Activated effector memory CD4-positive, alpha-beta T cell treated with Interleukin-2 at 50 U/mL for 16 hours (primary cell): ENCODE data around the gene R3HDM4.
"Not testable (repeated sequence)": the region's sequence is repeated elsewhere in the genome, so short reads cannot be mapped to it uniquely, and the experiment has no call there.

ENCODE experiments used
- DNase-seq: peaks from one replicate; pipeline ENCODE4 v3.0.0-alpha.2; 2020

The R3HDM4 gene

DNA sequence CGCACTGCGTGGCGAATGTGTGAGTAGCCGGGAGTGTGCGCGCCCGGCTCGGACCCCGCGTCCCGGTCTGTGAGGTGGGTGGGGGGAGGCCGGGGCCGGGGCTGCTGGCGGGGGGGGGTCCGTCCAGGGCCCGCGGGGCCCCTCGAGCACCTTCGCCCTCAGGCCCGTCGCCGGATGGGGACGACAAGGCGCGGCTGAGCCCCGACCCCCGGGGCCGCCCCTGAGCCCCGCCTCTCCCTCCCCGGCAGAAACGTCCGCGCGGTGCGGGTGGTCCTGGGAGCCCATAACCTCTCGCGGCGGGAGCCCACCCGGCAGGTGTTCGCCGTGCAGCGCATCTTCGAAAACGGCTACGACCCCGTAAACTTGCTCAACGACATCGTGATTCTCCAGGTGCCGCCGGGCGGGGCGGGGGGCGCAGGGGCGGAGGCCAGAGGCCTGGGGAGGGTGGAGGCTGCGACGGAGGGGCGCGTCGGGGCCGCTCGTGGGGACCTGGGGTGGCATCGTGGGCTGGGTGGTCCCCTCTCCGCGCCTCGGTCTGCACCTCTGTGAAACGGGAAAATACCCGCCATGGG, 59.9 kb downstream of the R3HDM4 start:
- DNase-seq: no peak

GRCh38 chr19:852136-853013, 60.6 kb downstream of the R3HDM4 start, which contains the start of gene ELANE:
ELANE (plus strand) TSS chr19:852303; CDS start chr19:852329, 26 bp downstream.
- DNase-seq: no peak

GRCh38 chr19:850979-851335, 62.1 kb downstream of the R3HDM4 start:
- DNase-seq: no peak

DNA sequence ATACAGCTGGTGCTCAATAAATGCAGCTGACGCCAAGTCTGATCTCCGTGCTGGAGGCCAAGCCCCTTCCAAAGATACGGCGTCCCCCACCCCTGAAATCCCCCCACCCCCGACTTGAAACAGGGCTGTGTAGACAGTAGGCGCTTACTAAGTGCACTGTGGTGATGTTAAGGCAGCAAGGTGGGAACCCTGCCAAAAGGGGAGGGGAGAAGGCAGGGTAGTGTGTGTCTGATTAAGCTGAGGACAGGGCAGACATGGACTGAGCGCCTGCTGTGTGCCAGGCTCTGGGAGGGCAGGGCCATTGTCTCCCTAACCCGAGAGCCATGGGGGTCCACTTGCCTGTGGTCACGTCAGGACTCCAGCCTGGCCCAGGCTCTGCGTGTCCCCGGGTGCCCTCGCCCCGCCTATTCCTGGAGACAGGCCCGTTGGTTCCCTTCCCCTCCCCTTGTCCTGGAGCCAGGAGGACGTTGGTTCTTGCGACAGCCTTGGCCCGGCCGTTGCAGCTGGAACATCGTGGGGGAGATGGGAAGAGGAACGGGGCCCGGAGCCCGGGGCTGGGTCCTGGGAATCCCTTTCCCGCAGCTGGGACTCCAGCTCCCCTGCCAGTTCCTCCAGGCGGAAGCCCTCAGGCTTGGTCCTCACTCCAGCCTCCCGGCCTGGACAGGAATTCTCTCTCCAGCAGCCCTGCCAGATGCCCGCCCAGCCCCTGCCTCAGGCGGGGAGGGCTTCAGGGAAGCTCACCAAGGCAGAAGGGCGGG, 62.6 kb downstream of the R3HDM4 start:
- no peak for DNase-seq

- DNase-seq: not testable (repeated sequence)
These were observed 63.8 kb downstream of the R3HDM4 start for GRCh38 chr19:849195-849594.

- DNase-seq: no peak
These were observed 64.6 kb downstream of the R3HDM4 start for GRCh38 chr19:848386-848921.
